Mammary epithelial cell (primary cell): ENCODE measurements around the gene PHLDB1.

Experiments used
- CTCF ChIP-seq, 2 donors: IDR thresholded peaks in 1 of 2; conservative IDR thresholded peaks in 1 of 2; 2 replicates each; pipeline ENCODE4 v1.5.1; 2011 to 2012; ENCODE audit warnings: inconsistent platforms in 2 of 2, low read length in 2 of 2, mild to moderate bottlenecking in 2 of 2, control low read depth in 1 of 2, low read depth in 1 of 2; ENCODE audit not compliant: insufficient read depth in 1 of 2; ENCODE audit errors: extremely low read depth in 1 of 2
- EZH2 ChIP-seq: IDR thresholded peaks from 2 replicates; pipeline ENCODE4 v1.6.1; 2012; ENCODE audit warnings: low read length, inconsistent platforms, borderline replicate concordance

- TF ChIP-seq EZH2 (no peak), CTCF (conservative IDR thresholded peaks at IDR 0.05 in 1 of 2, IDR thresholded peaks at IDR 0.05 in 1 of 2; ENCODE audit: extremely low read depth in 1 of 2, insufficient read depth in 1 of 2, low read depth in 1 of 2, low read length in 2 of 2) (no peak)
Observed at GRCh38 chr11:118638726-118639125, 31.3 kb downstream of the PHLDB1 start.
